AG09309 (cell line): Measurements from ENCODE around the gene DGKZ.
"Not testable (repeated sequence)": the region's sequence is repeated elsewhere in the genome, so short reads cannot be mapped to it uniquely, and the experiment has no call there.

ENCODE experiments used
- DNase-seq: peaks from one replicate; pipeline ENCODE4 v3.0.0-alpha.2; 2010; ENCODE audit warnings: low read depth
- H3K4me3 ChIP-seq: 2 replicates; pipeline ENCODE4 v1.5.1; 2011; ENCODE audit warnings: mild to moderate bottlenecking, low read depth, low read length, moderate library complexity; ENCODE audit not compliant: control insufficient read depth
- TF ChIP-seq, protein P1 (sequence below): IDR thresholded peaks from 2 replicates; pipeline ENCODE4 v1.5.1; 2011; ENCODE audit warnings: mild to moderate bottlenecking, low read depth, low read length, inconsistent platforms; ENCODE audit not compliant: insufficient read depth, control insufficient read depth; ENCODE audit errors: missing control alignments

DGKZ gene

GRCh38 chr11:46372086-46372485, 24.8 kb downstream of the DGKZ start:
- no peak overlapping the region for H3K4me3 ChIP-seq
- TF ChIP-seq, protein P1, sequence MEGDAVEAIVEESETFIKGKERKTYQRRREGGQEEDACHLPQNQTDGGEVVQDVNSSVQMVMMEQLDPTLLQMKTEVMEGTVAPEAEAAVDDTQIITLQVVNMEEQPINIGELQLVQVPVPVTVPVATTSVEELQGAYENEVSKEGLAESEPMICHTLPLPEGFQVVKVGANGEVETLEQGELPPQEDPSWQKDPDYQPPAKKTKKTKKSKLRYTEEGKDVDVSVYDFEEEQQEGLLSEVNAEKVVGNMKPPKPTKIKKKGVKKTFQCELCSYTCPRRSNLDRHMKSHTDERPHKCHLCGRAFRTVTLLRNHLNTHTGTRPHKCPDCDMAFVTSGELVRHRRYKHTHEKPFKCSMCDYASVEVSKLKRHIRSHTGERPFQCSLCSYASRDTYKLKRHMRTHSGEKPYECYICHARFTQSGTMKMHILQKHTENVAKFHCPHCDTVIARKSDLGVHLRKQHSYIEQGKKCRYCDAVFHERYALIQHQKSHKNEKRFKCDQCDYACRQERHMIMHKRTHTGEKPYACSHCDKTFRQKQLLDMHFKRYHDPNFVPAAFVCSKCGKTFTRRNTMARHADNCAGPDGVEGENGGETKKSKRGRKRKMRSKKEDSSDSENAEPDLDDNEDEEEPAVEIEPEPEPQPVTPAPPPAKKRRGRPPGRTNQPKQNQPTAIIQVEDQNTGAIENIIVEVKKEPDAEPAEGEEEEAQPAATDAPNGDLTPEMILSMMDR: no peak
- DNase-seq: no peak

- not testable (repeated sequence) for H3K4me3 ChIP-seq, DNase-seq
These were observed 25.2 kb downstream of the DGKZ start for GRCh38 chr11:46372501-46372900.

- DNase-seq: no peak
- TF ChIP-seq, protein P1: no peak
- H3K4me3 ChIP-seq: no peak overlapping the region
These were observed 26.8 kb downstream of the DGKZ start for GRCh38 chr11:46373787-46374740.

DNA sequence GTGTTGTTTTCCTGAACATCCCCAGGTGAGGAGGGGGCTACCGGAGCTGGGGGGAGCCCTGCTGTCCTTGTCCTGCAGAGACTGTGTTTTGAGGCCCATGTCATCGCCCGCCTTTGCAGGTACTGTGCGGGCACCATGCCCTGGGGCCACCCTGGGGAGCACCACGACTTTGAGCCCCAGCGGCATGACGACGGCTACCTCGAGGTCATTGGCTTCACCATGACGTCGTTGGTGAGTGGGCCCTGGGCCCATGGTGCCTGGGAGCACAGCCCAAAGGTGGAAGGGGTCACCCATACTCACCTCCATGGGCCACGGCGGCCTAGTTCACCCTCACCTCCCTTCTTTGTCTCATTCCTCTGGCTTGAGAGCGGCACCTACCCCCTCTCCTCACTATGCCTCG, 27.6 kb downstream of the DGKZ start:
- DNase-seq: no peak
- H3K4me3 ChIP-seq: no peak overlapping the region
- TF ChIP-seq, protein P1: no peak

- no peak overlapping the region for H3K4me3 ChIP-seq
- DNase-seq: no peak
- TF ChIP-seq, protein P1: no peak
These were observed 28.3 kb downstream of the DGKZ start for GRCh38 chr11:46375392-46376101.

- TF ChIP-seq, protein P1: no peak
- H3K4me3 ChIP-seq: no peak overlapping the region
- no peak for DNase-seq
These were observed 29.2 kb downstream of the DGKZ start for GRCh38 chr11:46376258-46377050.
